DMS 273 (cell line): ENCODE results near the gene KCTD11.

Experiments
- DNase-seq: peaks from one replicate; lab custom pipeline; 2025; ENCODE audit not compliant: unreplicated experiment; lab: John Stamatoyannopoulos, UW

Gene KCTD11

DNA sequence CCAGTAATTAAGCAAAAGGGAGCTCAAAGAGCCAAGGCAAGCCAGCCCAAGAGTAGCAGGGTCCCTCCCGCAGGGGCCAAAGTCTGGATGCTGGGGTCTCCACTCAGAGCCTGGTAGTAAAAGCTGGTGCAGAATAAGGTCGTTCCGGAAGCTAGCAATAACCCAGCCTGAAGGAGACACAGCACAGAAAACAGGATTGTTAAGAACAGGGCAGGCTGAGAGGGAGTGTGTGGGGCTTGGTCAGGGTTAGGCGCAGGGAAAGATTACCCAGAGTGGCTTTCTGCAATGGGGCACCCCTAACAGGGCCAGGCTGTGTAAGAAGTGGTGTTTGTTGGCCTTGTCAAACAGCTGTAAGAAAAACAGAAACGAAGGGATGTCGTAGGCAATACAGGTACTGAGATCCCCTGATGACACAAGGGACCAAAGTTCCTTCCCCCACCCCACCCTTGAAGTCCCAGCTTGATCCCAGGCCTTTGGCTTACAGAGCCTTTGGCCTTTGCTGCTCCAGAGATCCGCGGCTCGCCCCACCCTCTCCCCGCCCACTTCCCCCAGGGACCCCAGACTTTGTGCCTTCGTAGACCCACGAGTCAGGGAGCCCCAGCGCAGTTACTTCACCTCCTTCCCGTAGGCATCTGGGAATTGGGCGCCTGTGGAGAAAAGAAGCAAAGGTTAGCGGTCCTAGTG is 51.2 kb downstream of the KCTD11 start:
- DNase-seq: peak; percentile 70

DNA sequence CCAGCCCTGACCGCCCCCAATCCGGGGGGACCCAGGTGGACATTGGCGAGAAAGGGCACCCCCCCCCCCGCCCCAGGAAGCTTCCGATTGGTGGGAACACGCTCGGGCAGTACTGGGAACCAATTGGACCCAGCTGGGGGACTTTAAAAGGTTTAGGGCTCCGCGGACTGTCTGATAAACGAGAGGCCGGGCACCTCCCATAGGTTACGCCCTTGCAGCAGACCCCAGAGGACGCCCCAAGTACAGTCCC is 51.7 kb downstream of the KCTD11 start:
- DNase-seq: peak; percentile 80

DNA sequence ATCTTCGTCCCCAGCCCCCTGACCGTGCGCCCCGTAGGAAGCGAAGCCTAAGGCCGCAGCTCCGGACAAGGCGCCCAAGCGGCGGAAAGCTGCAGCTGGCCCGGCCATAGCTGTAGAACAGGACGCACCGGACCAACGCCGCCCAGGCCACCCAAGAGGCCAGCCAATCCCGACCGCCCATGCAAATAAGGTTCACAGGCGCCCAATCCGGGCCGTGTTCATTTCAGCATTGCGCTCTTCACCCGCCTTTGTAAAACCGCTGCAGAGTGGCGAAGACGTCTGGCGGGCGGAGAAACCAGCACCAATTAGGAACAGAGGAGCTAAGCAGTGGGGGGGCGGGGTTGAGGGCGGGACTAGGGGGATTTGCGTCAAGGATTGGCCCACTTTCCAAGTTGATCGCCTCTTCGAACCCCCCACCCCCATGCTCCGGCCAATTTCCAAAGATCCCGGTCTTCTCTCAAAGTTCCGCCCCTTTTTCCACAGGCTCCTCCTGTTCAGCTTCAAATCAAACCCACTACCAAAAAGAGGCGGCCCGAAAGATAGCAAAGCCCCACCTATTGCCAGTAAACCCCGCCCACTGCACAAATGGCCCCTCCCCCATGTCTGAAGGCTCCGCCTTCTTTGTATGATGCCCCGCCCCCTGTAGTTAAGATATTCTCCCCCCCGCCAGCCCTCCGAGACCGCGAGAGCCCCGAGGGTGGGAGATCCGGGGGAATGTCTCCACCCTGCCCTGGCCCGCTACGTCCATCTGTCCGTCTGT is 52.2 kb downstream of the KCTD11 start, which contains the start of gene TMEM256:
TSS of gene TMEM256 (minus strand) at position 121 of the 760 bp plus-strand sequence. CDS start at position 108, 13 bp downstream.
- peak; percentile 98 for DNase-seq
